Muscle of leg (tissue), 11 donors: Measurements from ENCODE around the gene VANGL2. TPM values are rescaled to one million over a fixed set of nuclear protein-coding genes. Genes with fewer than 3 reads are reported as not detected.
A peak's percentile ranks its signal among the peaks of the same experiment; 100 is the strongest.

Experiments used
- DNase-seq: peaks from one replicate; pipeline ENCODE4 v3.0.0; 2013
- H3K27ac ChIP-seq: one replicate; pipeline ENCODE4 v1.5.1; 2013; ENCODE audit warnings: mild to moderate bottlenecking, low read length, control low read depth
- H3K27me3 ChIP-seq: one replicate; pipeline ENCODE4 v1.6.1; 2013; ENCODE audit warnings: low read length; ENCODE audit not compliant: control insufficient read depth, insufficient read depth
- H3K36me3 ChIP-seq: one replicate; pipeline ENCODE4 v1.6.1; 2013; ENCODE audit warnings: low read length; ENCODE audit not compliant: control insufficient read depth, insufficient read depth
- H3K4me1 ChIP-seq: one replicate; pipeline ENCODE4 v1.6.1; 2013; ENCODE audit warnings: low read length; ENCODE audit not compliant: control insufficient read depth, insufficient read depth
- H3K4me3 ChIP-seq: one replicate; pipeline ENCODE4 v1.5.1; 2013; ENCODE audit warnings: low read length, control low read depth
- H3K9me3 ChIP-seq: replicated peaks from 2 replicates; pipeline ENCODE4 v1.6.1; 2013; ENCODE audit warnings: low read depth, low read length; ENCODE audit not compliant: control insufficient read depth
- WGBS: methylation state at CpG from one replicate; pipeline ENCODE4 v1.1.5; 2013; ENCODE audit warnings: missing lambda C conversion rate; ENCODE audit not compliant: insufficient coverage; 5-methylcytosine and 5-hydroxymethylcytosine counted together
- polyA plus RNA-seq, 8 donors: library from polyadenylated mRNA; unstranded; fragments of 120-200 nt; gene quantifications; one replicate each; pipeline versions ENCODE4 v1.2.1 to v1.2.3, GENCODE V29; 2013; ENCODE audit warnings: inconsistent platforms in 1 of 8, low replicate concordance in 1 of 8; ENCODE audit not compliant: insufficient read length in 8 of 8, insufficient read depth in 1 of 8
- total RNA-seq: library from RNA; stranded (reverse); fragments of 120-200 nt; gene quantifications from one replicate; pipeline ENCODE4 v1.2.4, GENCODE V29; 2013

Gene VANGL2
- total and polyA plus RNA-seq, 9 donors = 2.3 to 17.8 (median 10.8) TPM

- no peaks in the 10 kb centered on the region for H3K9me3 ChIP-seq
- H3K4me1 ChIP-seq = no peaks in the 10 kb centered on the region
- no peak overlapping the region for H3K4me3 ChIP-seq
- WGBS = 95% methylated on average over 6 of the region's 7 CpGs
- H3K27me3 ChIP-seq = no peaks in the 10 kb centered on the region
- no peak for DNase-seq
- H3K36me3 ChIP-seq = peaks cover 64% of the 10 kb centered on the region
- no peak overlapping the region for H3K27ac ChIP-seq
These were observed 20.8 kb downstream of the VANGL2 start for GRCh38 chr1:160420881-160421842.

GRCh38 chr1:160421881-160422280, 21.5 kb downstream of the VANGL2 start:
- Histone ChIP-seq H3K27ac (no peak overlapping the region), H3K36me3 (peaks cover 64% of the 10 kb centered on the region), H3K9me3 (no peaks in the 10 kb centered on the region), H3K4me3 (no peak overlapping the region), H3K27me3 (no peaks in the 10 kb centered on the region), H3K4me1 (no peaks in the 10 kb centered on the region)
- WGBS = 100% methylated on average over 1 of the region's 5 CpGs
- no peak for DNase-seq

DNA sequence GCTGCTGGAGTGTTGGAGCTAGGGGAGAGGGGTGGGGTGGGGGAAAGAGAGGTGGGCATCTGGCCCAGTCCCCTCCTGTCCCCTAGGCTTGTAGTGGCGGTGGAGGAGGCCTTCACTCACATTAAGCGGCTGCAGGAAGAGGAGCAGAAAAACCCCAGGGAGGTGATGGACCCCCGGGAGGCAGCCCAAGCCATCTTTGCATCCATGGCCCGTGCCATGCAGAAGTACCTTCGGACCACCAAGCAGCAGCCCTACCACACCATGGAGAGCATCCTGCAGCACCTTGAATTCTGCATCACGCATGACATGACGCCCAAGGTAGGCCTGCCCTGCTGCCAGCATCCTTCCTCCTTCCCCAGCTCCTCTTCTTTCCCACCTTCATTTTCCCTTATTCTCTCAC, 23.6 kb downstream of the VANGL2 start:
- 93% methylated on average over 5 of the region's 7 CpGs for WGBS
- DNase-seq = no peak
- no peaks in the 10 kb centered on the region for H3K9me3 ChIP-seq
- H3K36me3 ChIP-seq = peaks cover 60% of the 10 kb centered on the region
- H3K4me1 ChIP-seq = no peaks in the 10 kb centered on the region
- no peak overlapping the region for H3K4me3 ChIP-seq
- H3K27me3 ChIP-seq = no peaks in the 10 kb centered on the region
- H3K27ac ChIP-seq = no peak overlapping the region

GRCh38 chr1:160425847-160426246, 25.5 kb downstream of the VANGL2 start:
- peaks cover 3% of the 10 kb centered on the region for H3K4me1 ChIP-seq
- no peak overlapping the region for H3K4me3 ChIP-seq
- H3K36me3 ChIP-seq = peaks cover 42% of the 10 kb centered on the region
- no peak overlapping the region for H3K27ac ChIP-seq
- no CpG with 5 or more reads among the region's 5 CpGs for WGBS
- no peaks in the 10 kb centered on the region for H3K9me3 ChIP-seq
- no peak for DNase-seq
- H3K27me3 ChIP-seq = no peaks in the 10 kb centered on the region

DNA sequence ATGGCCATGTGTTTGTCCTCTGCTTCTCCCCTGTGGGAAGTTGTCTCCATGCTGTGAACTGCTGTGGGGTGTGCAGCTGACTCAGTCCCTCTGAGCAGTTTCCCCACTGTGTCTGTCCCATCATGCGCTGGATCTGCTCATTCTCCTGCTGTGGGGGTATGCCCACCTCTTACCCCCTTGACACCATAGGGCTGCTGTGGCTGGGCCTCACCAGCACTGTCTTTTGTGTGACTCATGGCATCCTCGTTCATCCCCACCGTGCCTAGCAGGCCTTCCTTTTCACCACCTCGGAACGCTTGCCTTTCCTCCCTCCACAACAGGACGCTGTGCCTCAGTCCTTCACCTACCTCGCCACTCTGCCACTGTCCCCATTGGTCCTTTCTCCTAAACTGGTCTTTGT, 27.3 kb downstream of the VANGL2 start:
- H3K36me3 ChIP-seq = peaks cover 41% of the 10 kb centered on the region
- H3K9me3 ChIP-seq = no peaks in the 10 kb centered on the region
- no peaks in the 10 kb centered on the region for H3K27me3 ChIP-seq
- no peak for DNase-seq
- H3K4me1 ChIP-seq = peaks cover 3% of the 10 kb centered on the region
- WGBS = 87% methylated on average over 7 of the region's 7 CpGs
- no peak overlapping the region for H3K4me3 ChIP-seq
- H3K27ac ChIP-seq = no peak overlapping the region

- Histone ChIP-seq H3K27me3 (no peaks in the 10 kb centered on the region), H3K9me3 (no peaks in the 10 kb centered on the region), H3K36me3 (peaks cover 41% of the 10 kb centered on the region), H3K27ac (no peak overlapping the region), H3K4me3 (no peak overlapping the region), H3K4me1 (peaks cover 3% of the 10 kb centered on the region)
- whole genome bisulfite sequencing = 100% methylated on average over 1 of the region's 8 CpGs
- no peak for DNase-seq
These were observed 27.7 kb downstream of the VANGL2 start for GRCh38 chr1:160428053-160428452.

GRCh38 chr1:160428655-160429054, 28.3 kb downstream of the VANGL2 start:
- no peak overlapping the region for H3K4me3 ChIP-seq
- no CpG with 5 or more reads among the region's 1 CpG for WGBS
- peaks cover 3% of the 10 kb centered on the region for H3K4me1 ChIP-seq
- peak; percentile 66 for DNase-seq
- peaks cover 40% of the 10 kb centered on the region for H3K36me3 ChIP-seq
- no peak overlapping the region for H3K27ac ChIP-seq
- H3K9me3 ChIP-seq = no peaks in the 10 kb centered on the region
- no peaks in the 10 kb centered on the region for H3K27me3 ChIP-seq

DNA sequence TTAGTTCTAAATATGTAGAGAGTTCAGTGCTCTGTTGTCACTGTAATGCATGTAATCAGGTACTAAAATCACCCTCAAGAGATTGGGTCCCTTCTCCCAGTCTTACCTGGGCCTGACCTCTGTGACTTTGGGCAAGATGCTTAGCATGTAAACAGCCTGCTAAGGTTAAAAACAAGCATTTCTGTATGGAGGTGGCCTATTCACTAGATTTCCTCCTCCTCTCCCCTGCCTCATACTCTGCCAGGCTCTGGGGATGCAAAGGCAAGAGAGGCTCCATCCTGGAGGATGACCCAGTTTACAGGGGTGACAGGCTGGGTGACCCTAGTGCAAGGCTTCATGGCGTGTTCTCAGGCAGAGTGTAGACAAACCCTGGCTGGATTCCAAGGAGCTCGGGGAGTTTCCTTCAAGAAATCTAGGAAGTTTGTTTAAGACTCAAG, 28.8 kb downstream of the VANGL2 start:
- 50% methylated on average over 1 of the region's 2 CpGs for WGBS
- Histone ChIP-seq H3K27ac (no peak overlapping the region), H3K36me3 (peaks cover 35% of the 10 kb centered on the region), H3K9me3 (no peaks in the 10 kb centered on the region), H3K4me3 (no peak overlapping the region), H3K4me1 (peaks cover 3% of the 10 kb centered on the region), H3K27me3 (no peaks in the 10 kb centered on the region)
- DNase-seq = no peak

DNA sequence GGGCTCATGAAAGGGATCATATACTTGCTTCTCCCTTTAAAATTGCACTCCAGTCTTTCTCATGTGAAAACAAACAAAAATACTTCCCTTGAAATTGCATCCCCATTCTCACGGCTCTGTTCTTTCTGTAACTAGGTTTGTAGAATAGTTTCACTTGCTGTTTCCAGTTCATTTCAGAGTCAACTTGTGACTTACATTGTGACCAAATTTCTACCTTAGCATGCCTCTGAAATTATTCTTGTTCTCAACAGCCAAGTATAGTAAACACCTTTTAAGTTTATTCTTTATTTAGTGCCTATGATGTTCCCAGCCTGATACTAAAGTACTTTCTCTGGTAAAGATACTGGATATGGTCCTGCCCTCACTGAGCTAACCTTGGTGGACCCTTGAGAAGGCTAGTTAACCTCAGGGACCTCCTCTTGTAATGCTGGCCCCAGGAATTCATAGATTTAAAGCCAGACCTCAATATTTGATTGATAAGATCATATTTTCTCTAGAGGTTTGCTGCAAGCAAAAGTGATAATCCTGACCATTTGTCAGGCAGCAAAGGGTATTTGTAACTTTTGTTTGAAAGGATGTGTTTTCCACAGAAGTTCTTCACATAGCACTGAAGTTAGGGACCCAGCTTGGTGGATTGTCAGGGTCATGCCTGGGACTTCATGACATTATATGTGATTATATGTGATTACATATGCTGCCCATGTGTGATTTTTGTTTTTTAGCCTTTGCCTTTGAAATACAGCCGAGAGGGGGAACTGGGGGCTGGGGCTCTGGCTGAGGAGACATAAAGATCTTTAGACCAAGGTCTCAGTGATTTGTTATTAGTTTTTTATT, 29.6 kb downstream of the VANGL2 start:
- H3K4me1 ChIP-seq = peaks cover 3% of the 10 kb centered on the region
- no peaks in the 10 kb centered on the region for H3K9me3 ChIP-seq

DNA sequence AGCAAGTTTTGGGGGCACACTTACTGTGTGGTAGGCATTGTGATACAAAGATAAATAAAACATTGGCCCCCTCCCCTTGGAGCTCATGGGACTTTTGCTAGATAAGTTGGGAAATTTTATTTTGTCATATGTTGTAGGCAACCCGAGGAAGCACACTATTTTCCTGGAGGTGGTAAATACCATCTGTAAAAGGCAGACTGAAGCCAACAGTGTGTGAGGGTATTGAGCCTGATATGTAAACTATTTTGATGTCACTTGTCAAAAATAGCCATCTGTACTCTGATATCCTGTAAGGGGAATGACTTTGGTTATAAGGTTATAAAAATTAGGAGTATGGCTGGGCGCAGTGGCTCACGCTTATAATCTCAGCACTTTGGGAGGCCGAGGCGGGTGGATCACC, 30.6 kb downstream of the VANGL2 start:
- DNase-seq = no peak
- Histone ChIP-seq H3K27ac (no peak overlapping the region), H3K9me3 (no peaks in the 10 kb centered on the region), H3K36me3 (peaks cover 17% of the 10 kb centered on the region), H3K27me3 (no peaks in the 10 kb centered on the region), H3K4me1 (peaks cover 3% of the 10 kb centered on the region), H3K4me3 (no peak overlapping the region)
- 50% methylated on average over 1 of the region's 5 CpGs for WGBS

More for the DNA sequence above, 29.6 kb downstream of the VANGL2 start:
- H3K4me3 ChIP-seq = no peak overlapping the region
- H3K36me3 ChIP-seq = peaks cover 27% of the 10 kb centered on the region
- DNase-seq = no peak
- no peaks in the 10 kb centered on the region for H3K27me3 ChIP-seq
- H3K27ac ChIP-seq = no peak overlapping the region
- WGBS = no CpG with 5 or more reads among the region's 2 CpGs
